Measurements from ENCODE around the gene TSHZ2.

DNA sequence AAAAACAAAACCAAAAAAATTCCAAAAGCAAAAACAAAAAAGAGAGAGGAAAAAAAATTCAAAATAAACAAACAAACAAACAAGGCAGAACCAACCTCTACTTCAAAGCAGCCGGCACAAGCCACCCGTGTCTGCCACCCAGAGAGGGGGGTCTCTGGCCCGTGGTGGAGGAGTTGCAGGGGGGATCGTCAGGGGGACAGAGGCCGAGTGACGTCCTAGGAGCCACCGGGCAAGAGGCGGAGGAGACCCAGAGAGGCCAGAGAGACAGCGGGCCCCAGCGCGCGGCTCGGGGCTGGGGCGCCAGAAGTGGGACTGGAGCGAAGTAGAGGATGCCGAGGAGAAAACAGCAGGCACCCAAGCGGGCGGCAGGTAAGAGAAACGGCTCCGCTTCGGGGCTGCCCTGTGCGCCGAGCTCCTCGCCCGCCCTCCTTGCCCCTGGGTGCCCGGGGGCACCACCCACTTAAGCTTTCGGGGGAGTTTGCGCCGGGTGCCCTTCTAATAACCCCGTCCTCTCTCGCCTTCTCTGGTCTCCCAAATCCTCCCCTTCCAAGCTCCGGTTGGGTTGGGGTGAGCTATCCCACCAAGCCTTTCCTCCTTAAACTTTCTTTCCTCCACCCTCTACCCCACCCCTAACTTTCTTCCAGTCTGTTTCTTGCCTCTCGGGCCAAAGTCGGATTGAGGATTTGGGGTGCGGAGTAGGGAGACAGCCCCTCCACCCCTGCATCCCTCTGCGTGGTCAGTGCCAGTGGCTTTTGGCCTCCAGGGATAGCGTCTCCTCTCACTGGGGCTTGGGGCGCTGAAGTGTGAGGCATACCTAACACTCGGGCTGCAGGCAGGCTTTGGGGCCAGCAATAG, 1.0 kb downstream of the TSHZ2 start:
- TF ChIP-seq, protein P1, sequence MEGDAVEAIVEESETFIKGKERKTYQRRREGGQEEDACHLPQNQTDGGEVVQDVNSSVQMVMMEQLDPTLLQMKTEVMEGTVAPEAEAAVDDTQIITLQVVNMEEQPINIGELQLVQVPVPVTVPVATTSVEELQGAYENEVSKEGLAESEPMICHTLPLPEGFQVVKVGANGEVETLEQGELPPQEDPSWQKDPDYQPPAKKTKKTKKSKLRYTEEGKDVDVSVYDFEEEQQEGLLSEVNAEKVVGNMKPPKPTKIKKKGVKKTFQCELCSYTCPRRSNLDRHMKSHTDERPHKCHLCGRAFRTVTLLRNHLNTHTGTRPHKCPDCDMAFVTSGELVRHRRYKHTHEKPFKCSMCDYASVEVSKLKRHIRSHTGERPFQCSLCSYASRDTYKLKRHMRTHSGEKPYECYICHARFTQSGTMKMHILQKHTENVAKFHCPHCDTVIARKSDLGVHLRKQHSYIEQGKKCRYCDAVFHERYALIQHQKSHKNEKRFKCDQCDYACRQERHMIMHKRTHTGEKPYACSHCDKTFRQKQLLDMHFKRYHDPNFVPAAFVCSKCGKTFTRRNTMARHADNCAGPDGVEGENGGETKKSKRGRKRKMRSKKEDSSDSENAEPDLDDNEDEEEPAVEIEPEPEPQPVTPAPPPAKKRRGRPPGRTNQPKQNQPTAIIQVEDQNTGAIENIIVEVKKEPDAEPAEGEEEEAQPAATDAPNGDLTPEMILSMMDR (conservative IDR thresholded peaks at IDR 0.05 in 1 of 2, IDR thresholded peaks at IDR 0.05 in 1 of 2; ENCODE audit: extremely low read depth in 1 of 2, insufficient read depth in 1 of 2, low read depth in 1 of 2, low read length in 2 of 2): no peak
- TF ChIP-seq EZH2 (IDR thresholded peaks at IDR 0.05; ENCODE audit: borderline replicate concordance, low read length): no peak
